ENCODE results near the gene EXD1.

The EXD1 gene

GRCh38 chr15:41133454-41133853 is 97.1 kb downstream of the EXD1 start:
- no peak for DNase-seq
